Liver (tissue), 9 donors: Measurements from ENCODE around the gene FASTK. TPM values are rescaled to one million over a fixed set of nuclear protein-coding genes. Genes with fewer than 3 reads are reported as not detected.
A peak's percentile ranks its signal among the peaks of the same experiment; 100 is the strongest.

Source experiments
- DNase-seq: peaks from one replicate; pipeline ENCODE4 v3.0.0-alpha.2; 2017; ENCODE audit warnings: low spot score
- H3K27ac ChIP-seq, 2 donors: one replicate each; pipeline ENCODE4 v1.7.0; 2013; ENCODE audit warnings: inconsistent platforms in 2 of 2, low read length in 2 of 2, control low read depth in 1 of 2, low read depth in 1 of 2, mild to moderate bottlenecking in 1 of 2
- H3K27me3 ChIP-seq, 4 donors: one replicate each; pipeline versions ENCODE4 v1.6.1 to v1.7.0; 2013; ENCODE audit warnings: low read length in 3 of 4, inconsistent platforms in 1 of 4, mild to moderate bottlenecking in 1 of 4, moderate library complexity in 1 of 4; ENCODE audit not compliant: control insufficient read depth in 4 of 4, insufficient read depth in 4 of 4
- H3K36me3 ChIP-seq, 4 donors: one replicate each; pipeline versions ENCODE4 v1.6.1 to v1.7.0; 2013; ENCODE audit warnings: low read length in 3 of 4, mild to moderate bottlenecking in 3 of 4, low read depth in 1 of 4, moderate library complexity in 1 of 4; ENCODE audit not compliant: control insufficient read depth in 4 of 4, insufficient read depth in 3 of 4
- H3K4me1 ChIP-seq, 4 donors: one replicate each; pipeline versions ENCODE4 v1.6.1 to v1.7.0; 2013; ENCODE audit warnings: low read length in 3 of 4, mild to moderate bottlenecking in 3 of 4, moderate library complexity in 1 of 4; ENCODE audit not compliant: control insufficient read depth in 4 of 4, insufficient read depth in 4 of 4
- H3K4me3 ChIP-seq, 3 donors: one replicate each; pipeline versions ENCODE4 v1.6.1 to v1.7.0; 2013; ENCODE audit warnings: low read length in 3 of 3, control low read depth in 1 of 3, low read depth in 1 of 3, mild to moderate bottlenecking in 1 of 3
- H3K9ac ChIP-seq, 2 donors: one replicate each; pipeline ENCODE4 v1.7.0; 2013; ENCODE audit warnings: low read length in 2 of 2, mild to moderate bottlenecking in 2 of 2, moderate library complexity in 2 of 2, control low read depth in 1 of 2, low read depth in 1 of 2
- H3K9me3 ChIP-seq, 4 donors: one replicate each; pipeline versions ENCODE4 v1.6.1 to v1.7.0; 2013; ENCODE audit warnings: low read length in 3 of 4; ENCODE audit not compliant: control insufficient read depth in 4 of 4
- EGR1 ChIP-seq, 2 donors: IDR thresholded peaks; 2 replicates each; pipeline ENCODE4 v1.6.1; 2016 to 2018; ENCODE audit warnings: antibody characterized with exemption in 2 of 2, low read depth in 2 of 2
- FOXA1 ChIP-seq: IDR thresholded peaks from 2 replicates; pipeline ENCODE4 v1.6.1; 2016; ENCODE audit warnings: antibody characterized with exemption
- GABPA ChIP-seq, 2 donors: IDR thresholded peaks in 1 of 2; conservative IDR thresholded peaks in 1 of 2; 2 replicates each; pipeline ENCODE4 v1.6.1; 2016; ENCODE audit warnings: antibody characterized with exemption in 2 of 2, mild to moderate bottlenecking in 1 of 2, moderate library complexity in 1 of 2
- HNF4G ChIP-seq: IDR thresholded peaks from 2 replicates; pipeline ENCODE4 v1.6.1; 2016; ENCODE audit warnings: antibody characterized with exemption
- JUND ChIP-seq, 2 donors: IDR thresholded peaks; 2 replicates each; pipeline ENCODE4 v1.6.1; 2016; ENCODE audit warnings: antibody characterized with exemption in 2 of 2
- NR2F2 ChIP-seq: IDR thresholded peaks from 2 replicates; pipeline ENCODE4 v1.6.1; 2016; ENCODE audit warnings: antibody characterized with exemption
- RAD21 ChIP-seq, 2 donors: IDR thresholded peaks; 2 replicates each; pipeline ENCODE4 v1.6.1; 2016; ENCODE audit warnings: antibody characterized with exemption in 2 of 2, mild to moderate bottlenecking in 2 of 2
- RXRA ChIP-seq, 2 donors: IDR thresholded peaks; 2 replicates each; pipeline ENCODE4 v1.6.1; 2017 to 2018; ENCODE audit warnings: antibody characterized with exemption in 2 of 2, mild to moderate bottlenecking in 1 of 2
- SP1 ChIP-seq: IDR thresholded peaks from 2 replicates; pipeline ENCODE4 v1.6.1; 2018; ENCODE audit warnings: antibody characterized with exemption, mild to moderate bottlenecking
- TAF1 ChIP-seq: conservative IDR thresholded peaks from 2 replicates; pipeline ENCODE4 v1.6.1; 2016; ENCODE audit warnings: antibody characterized with exemption, mild to moderate bottlenecking
- ZBTB33 ChIP-seq: IDR thresholded peaks from 2 replicates; pipeline ENCODE4 v1.6.1; 2016; ENCODE audit warnings: antibody characterized with exemption
- WGBS: extraction: QIAGEN DNeasy Blood & Tissue Kit; methylation state at CpG from one replicate; pipeline ENCODE4 v1.1.7; 2013; 5-methylcytosine and 5-hydroxymethylcytosine counted together
- polyA plus RNA-seq, 2 donors: library from polyadenylated mRNA; stranded (reverse) in 1 of 2; unstranded in 1 of 2; fragments of 200-250 nt in 1 of 2; fragments of >200 nt in 1 of 2; fragmentation: Nextera tagmentation in 1 of 2; extraction: Ambion mirVana in 1 of 2; gene quantifications; one replicate each; pipeline versions ENCODE4 v1.2.1 to v1.2.3, GENCODE V29; 2013 to 2015
- total RNA-seq, 2 donors: library from RNA; depleted of rRNA; stranded (reverse); fragments of >200 nt; gene quantifications; one replicate each; pipeline ENCODE4 v1.2.3, GENCODE V29; 2014
- TF ChIP-seq, protein P1 (sequence below): IDR thresholded peaks from 2 replicates; pipeline ENCODE4 v1.6.1; 2016; ENCODE audit warnings: antibody characterized with exemption, mild to moderate bottlenecking
- TF ChIP-seq, protein P2 (sequence below): IDR thresholded peaks from 2 replicates; pipeline ENCODE4 v1.6.1; 2016; ENCODE audit warnings: antibody characterized with exemption
- TF ChIP-seq, protein P3 (sequence below): IDR thresholded peaks from 2 replicates; pipeline ENCODE4 v1.6.1; 2016; ENCODE audit warnings: antibody characterized with exemption
- donor health status: healthy.
- donor health status: healthy.
- donor health status: healthy.
- donor health status: healthy.
- donor health status: healthy.

Gene FASTK
- total and polyA plus RNA-seq, 4 donors = 31.1 to 62.8 (median 43.7) TPM

GRCh38 chr7:151086802-151087244 lies 6.2 kb upstream of the FASTK start:
- WGBS = 1% methylated on average over 53 of the region's 56 CpGs
- Histone ChIP-seq H3K4me1 (peaks cover 18 to 66% (median 53%) of the 10 kb centered on the region in 4 donors), H3K36me3 (no peaks in the 10 kb centered on the region), H3K9me3 (no peaks in the 10 kb centered on the region), H3K4me3 (peak overlapping the region; percentile 75 to 91 (median 83)), H3K27me3 (no peaks in the 10 kb centered on the region), H3K9ac (peak overlapping the region; percentile 67 to 81), H3K27ac (peak overlapping the region; percentile 81 to 93)
- no peak for DNase-seq
- TF ChIP-seq EGR1 (IDR thresholded peaks at IDR 0.05; ENCODE audit: low read depth in 2 of 2) = no peak

- peaks cover 20 to 66% (median 50%) of the 10 kb centered on the region in 4 donors for H3K4me1 ChIP-seq
- peaks cover 0 to 1% (median 0%) of the 10 kb centered on the region in 4 donors for H3K36me3 ChIP-seq
- peak; percentile 76 for DNase-seq
- peak within 1 kb of the TSS; percentile 67 to 81 for H3K9ac ChIP-seq
- H3K27me3 ChIP-seq = no peaks in the 10 kb centered on the region
- no peaks in the 10 kb centered on the region for H3K9me3 ChIP-seq
- peak within 1 kb of the TSS; percentile 75 to 91 (median 83) for H3K4me3 ChIP-seq
- 2% methylated on average over 83 of the region's 84 CpGs for WGBS
- peak within 1 kb of the TSS; percentile 81 to 93 for H3K27ac ChIP-seq
- TF ChIP-seq, protein P1, sequence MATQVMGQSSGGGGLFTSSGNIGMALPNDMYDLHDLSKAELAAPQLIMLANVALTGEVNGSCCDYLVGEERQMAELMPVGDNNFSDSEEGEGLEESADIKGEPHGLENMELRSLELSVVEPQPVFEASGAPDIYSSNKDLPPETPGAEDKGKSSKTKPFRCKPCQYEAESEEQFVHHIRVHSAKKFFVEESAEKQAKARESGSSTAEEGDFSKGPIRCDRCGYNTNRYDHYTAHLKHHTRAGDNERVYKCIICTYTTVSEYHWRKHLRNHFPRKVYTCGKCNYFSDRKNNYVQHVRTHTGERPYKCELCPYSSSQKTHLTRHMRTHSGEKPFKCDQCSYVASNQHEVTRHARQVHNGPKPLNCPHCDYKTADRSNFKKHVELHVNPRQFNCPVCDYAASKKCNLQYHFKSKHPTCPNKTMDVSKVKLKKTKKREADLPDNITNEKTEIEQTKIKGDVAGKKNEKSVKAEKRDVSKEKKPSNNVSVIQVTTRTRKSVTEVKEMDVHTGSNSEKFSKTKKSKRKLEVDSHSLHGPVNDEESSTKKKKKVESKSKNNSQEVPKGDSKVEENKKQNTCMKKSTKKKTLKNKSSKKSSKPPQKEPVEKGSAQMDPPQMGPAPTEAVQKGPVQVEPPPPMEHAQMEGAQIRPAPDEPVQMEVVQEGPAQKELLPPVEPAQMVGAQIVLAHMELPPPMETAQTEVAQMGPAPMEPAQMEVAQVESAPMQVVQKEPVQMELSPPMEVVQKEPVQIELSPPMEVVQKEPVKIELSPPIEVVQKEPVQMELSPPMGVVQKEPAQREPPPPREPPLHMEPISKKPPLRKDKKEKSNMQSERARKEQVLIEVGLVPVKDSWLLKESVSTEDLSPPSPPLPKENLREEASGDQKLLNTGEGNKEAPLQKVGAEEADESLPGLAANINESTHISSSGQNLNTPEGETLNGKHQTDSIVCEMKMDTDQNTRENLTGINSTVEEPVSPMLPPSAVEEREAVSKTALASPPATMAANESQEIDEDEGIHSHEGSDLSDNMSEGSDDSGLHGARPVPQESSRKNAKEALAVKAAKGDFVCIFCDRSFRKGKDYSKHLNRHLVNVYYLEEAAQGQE = peak; percentile 77
- TF ChIP-seq SP1 (peak; percentile 46), RXRA (IDR thresholded peaks at IDR 0.05) (peak; percentile 9 to 12), EGR1 (IDR thresholded peaks at IDR 0.05; ENCODE audit: low read depth in 2 of 2) (peak in 1 of 2 donors; percentile 64), GABPA (IDR thresholded peaks at IDR 0.05 in 1 of 2, conservative IDR thresholded peaks at IDR 0.05 in 1 of 2) (peak in 1 of 2 donors; percentile 17), NR2F2 (no peak), HNF4G (no peak), FOXA1 (no peak)
- TF ChIP-seq, protein P2, sequence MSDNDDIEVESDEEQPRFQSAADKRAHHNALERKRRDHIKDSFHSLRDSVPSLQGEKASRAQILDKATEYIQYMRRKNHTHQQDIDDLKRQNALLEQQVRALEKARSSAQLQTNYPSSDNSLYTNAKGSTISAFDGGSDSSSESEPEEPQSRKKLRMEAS = no peak
These were observed 5.3 kb upstream of the FASTK start, which contains the start of gene AGAP3 for GRCh38 chr7:151085691-151086620. Gene AGAP3, plus strand, starts transcription at chr7:151086475. Its CDS starts 267 bp downstream, at chr7:151086742.

GRCh38 chr7:151085329-151085690 lies 4.7 kb upstream of the FASTK start:
- 32% methylated on average over 5 of the region's 5 CpGs for WGBS
- Histone ChIP-seq H3K4me1 (peaks cover 20 to 64% (median 49%) of the 10 kb centered on the region in 4 donors), H3K9ac (no peak overlapping the region), H3K27me3 (no peaks in the 10 kb centered on the region), H3K4me3 (no peak overlapping the region), H3K36me3 (peaks cover 0 to 1% (median 0%) of the 10 kb centered on the region in 4 donors), H3K27ac (peak overlapping the region; percentile 77 to 93), H3K9me3 (no peaks in the 10 kb centered on the region)
- no peak for DNase-seq
- no peak for TF ChIP-seq ZBTB33
- TF ChIP-seq, protein P3, sequence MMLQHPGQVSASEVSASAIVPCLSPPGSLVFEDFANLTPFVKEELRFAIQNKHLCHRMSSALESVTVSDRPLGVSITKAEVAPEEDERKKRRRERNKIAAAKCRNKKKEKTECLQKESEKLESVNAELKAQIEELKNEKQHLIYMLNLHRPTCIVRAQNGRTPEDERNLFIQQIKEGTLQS = no peak
- no peak for TF ChIP-seq RAD21 (IDR thresholded peaks at IDR 0.05)
- no peak for TF ChIP-seq SP1
- no peak for TF ChIP-seq TAF1
- TF ChIP-seq JUND (IDR thresholded peaks at IDR 0.05) = no peak
- no peak for TF ChIP-seq NR2F2
- TF ChIP-seq GABPA (IDR thresholded peaks at IDR 0.05 in 1 of 2, conservative IDR thresholded peaks at IDR 0.05 in 1 of 2) = no peak
